ENCODE measurements around the gene C6orf89.
"Not testable (repeated sequence)": the region's sequence is repeated elsewhere in the genome, so short reads cannot be mapped to it uniquely, and the experiment has no call there.

Gene C6orf89

DNA sequence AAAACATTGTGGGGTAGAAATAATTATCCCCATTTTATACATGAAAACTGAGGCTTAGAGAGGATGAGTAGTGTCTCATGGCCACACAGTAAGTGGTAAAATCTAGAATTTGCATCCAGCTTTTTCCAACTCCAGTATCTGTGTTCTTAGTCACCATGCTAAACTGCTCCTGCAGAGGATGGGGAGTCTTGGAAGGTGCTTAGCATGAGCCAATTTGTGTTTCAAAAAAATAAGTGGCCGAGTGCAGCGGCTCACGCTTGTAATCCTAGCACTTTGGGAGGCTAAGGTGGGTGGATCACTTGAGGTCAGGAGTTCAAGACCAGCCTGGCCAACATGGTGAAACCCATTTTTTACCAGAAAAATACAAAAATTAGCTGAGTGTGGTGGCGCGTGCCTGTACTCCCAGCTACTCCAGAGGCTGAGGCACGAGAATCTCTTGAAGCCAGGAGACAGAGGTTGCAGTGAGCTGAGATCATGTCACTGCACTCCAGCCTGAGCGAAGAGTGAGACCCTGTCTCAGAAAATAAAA is 2.4 kb downstream of the C6orf89 start:
- no peak for DNase-seq (ENCODE audit: low read depth in 2 of 2)

DNA sequence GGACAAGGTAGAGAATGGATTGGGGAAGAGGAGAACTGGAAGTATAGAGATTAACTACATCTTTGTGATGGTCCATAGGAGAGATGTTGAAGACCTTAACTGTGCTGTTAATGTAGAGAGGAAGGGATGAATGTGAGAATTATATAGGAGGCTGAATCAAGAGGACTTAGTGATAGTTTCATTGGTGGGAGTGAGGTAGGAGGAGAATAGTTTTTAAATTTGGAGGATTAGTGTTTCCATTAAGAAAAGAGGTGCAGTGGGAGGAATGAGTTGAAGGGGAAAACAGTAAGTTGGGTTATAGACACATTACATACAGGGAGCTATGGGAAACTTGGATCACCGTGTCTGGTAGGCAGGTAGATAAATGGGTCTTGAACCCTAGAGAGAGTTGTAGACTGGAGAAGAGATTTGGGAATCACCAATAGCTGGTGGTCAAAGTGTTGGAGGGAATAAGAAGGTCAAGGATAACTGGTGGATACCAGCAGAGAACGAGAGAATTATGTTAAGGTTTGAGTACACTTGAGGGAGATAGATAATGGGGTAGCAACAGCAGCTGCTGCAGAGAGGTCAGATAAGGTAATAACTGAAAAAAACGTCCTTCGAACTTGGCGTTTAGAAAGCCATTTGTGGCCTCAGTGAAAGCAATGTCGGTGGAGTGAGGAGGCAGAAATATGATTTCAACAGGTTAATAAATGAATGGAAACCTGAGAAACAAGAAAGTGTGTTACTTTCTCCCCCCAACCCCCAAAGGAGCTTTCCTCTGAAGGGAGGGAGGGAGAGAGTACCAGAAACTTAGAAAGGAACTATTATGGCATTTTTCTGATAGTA is 3.1 kb downstream of the C6orf89 start:
- no peak for DNase-seq (ENCODE audit: low read depth in 2 of 2)

DNA sequence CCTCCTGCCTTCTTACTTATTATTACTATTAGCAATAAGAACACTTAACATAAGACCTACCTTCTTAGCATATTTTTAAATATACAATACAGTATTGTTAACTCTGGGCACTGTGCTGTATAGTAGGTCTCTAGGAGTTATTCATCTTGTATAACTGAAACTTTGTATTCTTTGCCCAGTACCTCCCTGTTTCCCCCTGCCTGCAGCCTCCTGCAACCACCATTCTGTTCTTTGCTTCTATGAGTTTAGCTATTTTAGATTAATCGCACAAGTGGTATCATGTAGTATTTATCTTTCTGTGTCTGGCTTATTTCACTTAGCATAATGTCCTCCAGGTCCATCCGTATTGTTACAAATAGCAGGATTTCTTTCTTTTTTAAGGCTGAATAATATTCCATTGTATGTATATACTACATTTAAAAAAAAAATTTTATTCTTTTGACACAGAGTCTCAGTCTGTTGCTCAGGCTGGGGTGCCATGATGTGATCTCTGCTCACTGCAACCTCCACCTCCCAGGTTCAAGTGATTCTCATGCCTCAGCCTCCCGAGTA is 4.4 kb downstream of the C6orf89 start:
- DNase-seq (ENCODE audit: low read depth in 2 of 2): no peak

DNA sequence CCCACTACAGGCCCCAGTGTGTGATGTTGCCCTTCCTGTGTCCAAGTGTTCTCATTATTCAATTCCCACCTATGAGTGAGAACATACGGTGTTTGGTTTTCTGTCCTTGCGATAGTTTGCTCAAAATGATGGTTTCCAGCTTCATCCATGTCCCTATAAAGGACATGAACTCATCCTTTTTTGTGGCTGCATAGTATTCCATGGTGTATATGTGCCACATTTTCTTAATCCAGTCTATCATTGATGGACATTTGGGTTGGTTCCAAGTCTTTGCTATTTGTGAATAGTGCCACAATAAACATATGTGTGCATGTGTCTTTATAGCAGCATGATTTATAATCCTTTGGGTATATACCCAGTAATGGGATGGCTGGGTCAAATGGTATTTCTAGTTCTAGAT is 5.4 kb downstream of the C6orf89 start:
- not testable (repeated sequence) for DNase-seq (ENCODE audit: low read depth in 2 of 2)

DNA sequence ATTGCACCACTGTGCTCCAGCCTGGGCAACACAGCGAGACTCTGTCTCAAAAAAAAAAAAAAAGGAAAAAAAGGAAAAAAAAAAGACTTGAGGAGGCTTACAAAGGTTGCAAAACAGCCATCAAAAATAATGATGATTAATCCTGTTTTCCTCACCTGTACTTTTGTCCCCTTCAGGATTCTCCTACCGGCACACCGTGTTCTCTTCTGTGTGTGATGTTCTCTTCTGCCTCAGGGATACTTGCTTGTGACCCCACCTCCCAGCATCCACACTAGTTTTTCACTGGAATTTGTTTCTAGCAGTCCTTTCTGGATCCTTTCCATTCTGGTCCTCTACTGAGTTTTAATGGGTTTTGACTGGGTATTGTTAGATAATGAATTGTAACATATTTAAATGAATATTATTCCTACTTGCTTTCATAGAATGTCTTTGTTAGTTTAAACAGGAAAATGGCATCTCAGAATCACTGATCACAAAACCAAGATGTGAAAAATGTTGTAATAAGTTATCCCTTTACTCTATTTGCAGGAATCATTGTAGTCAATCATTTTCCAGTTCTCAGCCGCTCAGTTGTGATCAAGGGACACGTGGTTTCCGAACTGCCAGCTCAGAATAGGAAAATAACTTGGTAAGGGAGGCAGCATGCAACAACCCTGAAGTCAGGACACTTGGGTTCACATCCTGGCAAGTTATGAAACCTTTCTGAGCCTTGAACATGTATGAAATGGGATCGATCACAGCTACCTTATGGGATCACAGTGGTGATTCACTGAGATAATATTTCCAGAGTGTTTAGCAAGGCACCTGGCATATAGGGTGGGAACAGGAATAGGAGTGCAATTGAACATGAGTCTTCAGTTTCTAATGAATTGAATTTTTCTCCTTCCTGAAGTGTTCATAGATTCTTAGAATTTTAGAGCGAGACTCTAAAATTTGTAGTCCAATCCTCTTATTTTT is 8.5 kb downstream of the C6orf89 start:
- no peak for DNase-seq (ENCODE audit: low read depth in 2 of 2)

DNA sequence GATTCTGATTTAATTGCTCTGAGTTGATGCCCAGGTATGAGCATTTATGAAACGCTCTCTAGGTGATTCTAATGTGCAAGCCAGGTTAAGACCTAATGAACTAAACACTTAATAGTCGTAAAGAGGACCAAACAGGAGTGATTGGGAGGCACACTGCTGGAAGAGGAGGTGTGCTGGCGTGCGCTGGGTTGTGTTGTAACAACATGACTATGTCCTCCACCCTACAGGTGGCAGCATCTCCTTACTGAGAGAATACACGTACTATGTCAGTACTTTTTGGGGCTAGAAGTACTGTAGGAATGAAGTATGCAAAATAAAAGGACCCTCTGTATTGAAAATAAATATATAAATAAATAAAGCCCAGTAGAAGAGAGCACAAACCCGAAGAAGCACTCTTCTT is 11.9 kb downstream of the C6orf89 start:
- no peak for DNase-seq (ENCODE audit: low read depth in 2 of 2)

DNA sequence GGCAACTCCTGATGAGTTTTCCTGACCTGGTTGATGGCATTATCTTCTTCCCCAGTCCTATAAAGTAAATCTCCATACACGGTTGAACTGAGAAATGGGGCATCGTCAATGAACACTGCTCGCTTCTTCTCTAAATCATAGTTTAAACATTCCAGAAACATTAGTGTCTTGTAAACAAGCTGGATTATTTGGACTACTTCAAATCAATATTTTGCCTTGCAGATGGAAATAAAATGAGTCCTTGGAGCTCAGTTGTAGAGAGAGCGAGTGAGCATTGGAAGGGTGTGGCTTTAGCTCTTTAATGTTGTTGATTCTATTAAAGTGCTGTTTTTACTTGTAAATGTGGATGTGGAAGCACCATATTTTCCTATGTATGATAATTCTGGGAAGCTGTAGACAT is 18.4 kb downstream of the C6orf89 start:
- no peak for DNase-seq (ENCODE audit: low read depth in 2 of 2)

DNA sequence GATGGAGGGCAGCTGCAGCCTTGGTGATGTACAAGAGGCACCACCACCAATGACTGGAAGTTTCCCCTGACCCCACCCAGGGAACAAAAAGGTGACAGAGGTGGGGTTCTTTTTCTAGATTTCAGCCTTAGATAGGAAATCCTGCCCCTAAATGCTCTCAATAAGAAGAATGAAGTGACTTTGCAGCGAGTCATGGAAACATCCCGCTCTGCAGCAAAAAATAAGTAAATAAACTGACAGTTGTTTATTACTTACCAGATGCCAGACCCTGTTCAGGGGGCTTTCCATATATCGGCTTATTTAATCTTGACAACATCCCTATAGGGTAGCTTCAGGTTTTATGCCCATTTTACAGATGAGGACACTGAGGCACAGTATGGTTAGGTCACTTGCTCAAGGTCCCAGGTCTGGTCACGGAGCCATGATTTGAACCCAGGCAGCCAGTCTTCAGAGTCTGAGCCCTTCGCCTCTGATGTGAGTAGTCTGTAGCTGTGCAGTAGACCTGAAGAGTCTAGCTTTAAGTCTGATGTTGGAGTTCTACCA is 19.2 kb downstream of the C6orf89 start:
- DNase-seq (ENCODE audit: low read depth in 2 of 2): no peak

DNA sequence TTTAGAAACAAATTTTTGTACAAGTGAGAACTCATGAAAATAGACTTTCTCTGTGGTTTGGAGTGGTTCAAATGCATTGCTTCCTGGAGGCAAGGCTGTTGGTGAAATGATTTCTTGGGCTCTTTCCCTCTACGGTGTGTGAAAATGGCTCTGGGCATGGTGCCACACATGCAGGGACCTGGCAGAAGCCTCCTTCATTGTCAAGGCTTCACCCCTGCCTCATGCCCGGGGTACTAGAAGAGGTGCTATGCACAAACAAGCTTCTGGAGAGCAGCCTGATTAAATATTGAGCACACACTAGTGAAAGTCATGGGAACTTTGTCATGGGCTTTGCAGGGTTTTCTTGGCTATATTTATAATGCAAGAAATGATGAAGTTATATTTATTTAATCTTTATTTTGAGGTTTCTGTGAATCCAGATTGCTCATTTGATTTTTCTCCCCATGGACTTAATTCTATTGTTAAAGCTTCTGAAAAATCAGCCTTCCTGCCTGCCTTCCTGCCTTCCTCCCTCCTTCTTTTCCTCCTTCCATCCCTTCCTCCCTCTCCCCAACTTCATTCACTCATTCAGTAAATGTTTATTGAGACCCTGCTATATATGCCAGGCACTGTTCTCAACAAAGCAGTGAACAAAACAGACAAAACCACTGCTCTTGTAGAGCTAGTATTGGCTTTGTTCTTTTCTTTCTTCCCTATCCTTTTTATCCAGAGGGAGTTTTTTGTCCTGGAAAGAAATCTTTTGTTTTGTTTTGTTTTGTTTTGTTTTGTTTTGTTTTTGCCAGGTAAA is 21.0 kb downstream of the C6orf89 start:
- DNase-seq (ENCODE audit: low read depth in 2 of 2): no peak

DNA sequence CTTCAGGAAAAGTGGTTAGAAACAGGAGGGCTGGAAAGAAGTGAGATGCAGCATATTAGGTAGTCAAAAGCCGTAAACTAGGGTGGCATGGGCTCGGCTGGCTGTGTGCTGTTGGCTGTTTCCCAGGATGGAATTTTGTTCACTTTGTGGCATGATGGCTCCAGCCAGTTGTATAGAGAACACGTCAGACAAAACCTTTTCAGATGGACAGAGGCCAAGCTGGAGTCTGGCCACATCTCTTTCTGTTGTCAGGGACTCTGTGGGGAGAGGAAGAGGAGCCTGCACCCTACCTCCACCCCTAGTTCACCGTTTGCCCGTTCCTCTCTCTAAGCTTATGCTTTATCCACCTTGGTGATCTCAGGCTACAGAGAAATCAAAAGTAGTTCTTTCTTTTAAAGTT is 22.0 kb downstream of the C6orf89 start:
- no peak for DNase-seq (ENCODE audit: low read depth in 2 of 2)

DNA sequence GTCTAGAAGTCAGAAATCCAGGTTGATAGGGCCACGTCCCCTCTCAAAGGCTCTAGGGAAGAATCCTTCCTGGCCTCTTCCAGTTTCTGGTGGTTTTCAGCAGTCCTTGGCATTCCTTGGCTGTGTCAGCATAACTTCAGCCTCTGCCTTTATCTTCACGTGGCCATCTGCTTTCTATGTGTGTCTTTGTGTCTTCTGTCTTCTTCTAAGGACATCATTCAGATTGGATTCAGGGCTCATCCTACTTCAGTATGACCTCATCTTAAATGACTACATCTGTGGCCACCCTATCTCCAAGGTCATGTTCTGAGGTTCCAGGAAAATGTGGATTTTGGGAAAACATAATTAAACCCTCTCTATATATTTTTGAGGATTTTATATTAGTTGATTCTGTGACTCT is 23.0 kb downstream of the C6orf89 start:
- no peak for DNase-seq (ENCODE audit: low read depth in 2 of 2)

DNA sequence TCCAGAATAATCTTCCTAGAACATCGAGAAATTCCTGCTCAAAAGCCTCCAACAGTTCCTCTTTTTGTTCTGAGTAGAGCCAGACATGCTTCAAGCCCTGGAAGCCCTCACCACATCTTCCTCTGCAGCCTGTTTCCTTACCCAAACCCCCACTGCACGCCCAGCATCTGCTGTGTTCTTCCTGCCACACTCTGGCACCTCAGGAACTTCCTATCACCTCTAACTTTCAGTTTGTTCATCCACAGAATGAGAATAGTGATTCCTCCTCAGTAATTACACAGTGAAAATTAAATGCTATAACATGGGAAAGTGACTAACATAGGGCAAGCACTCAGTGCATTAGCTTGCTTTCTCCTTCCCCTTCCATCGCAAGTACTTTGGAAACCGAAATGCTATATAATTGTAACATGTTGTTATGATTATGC is 26.3 kb downstream of the C6orf89 start:
- DNase-seq (ENCODE audit: low read depth in 2 of 2): peak in 1 of 2 donors; percentile 26

DNA sequence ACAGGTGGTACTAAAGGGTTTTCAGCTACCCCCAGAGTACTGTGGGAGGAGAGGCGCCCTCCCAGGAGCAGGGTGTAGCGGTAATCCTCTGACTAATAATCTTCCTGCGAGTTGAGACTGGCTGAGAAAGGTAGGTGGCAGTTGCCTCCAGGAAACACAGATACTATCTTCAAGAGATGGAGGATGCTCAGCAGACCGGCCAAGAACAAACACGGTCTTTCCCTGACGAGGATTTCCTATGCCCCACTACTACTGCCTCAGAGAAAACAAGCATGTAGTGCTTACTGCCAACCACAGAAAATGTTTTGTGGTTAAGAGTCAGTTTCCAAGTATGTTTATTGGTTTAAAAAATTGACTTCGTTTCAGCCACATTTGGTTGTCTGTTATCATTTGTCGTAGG is 26.8 kb downstream of the C6orf89 start:
- DNase-seq (ENCODE audit: low read depth in 2 of 2): peak; percentile 27 to 41

DNA sequence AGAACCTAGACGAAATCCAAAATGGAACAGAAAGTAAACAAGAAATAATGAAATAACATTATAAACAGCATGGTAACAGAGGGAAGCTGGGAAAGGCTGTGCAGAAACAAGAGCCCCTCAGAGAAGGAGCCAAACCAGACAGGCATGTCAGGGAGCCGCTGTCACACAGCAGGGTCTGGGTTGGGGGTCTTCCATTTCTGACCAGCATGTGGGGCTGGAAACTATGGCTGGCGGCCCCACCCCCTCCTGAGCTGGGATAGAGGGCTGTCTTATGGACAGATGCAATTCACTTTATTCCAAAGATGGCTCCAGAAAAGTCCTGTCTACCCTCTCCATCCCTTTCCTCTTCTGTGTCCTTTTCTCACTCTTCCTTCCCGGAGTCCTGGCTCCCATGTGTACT is 27.3 kb downstream of the C6orf89 start:
- no peak for DNase-seq (ENCODE audit: low read depth in 2 of 2)

DNA sequence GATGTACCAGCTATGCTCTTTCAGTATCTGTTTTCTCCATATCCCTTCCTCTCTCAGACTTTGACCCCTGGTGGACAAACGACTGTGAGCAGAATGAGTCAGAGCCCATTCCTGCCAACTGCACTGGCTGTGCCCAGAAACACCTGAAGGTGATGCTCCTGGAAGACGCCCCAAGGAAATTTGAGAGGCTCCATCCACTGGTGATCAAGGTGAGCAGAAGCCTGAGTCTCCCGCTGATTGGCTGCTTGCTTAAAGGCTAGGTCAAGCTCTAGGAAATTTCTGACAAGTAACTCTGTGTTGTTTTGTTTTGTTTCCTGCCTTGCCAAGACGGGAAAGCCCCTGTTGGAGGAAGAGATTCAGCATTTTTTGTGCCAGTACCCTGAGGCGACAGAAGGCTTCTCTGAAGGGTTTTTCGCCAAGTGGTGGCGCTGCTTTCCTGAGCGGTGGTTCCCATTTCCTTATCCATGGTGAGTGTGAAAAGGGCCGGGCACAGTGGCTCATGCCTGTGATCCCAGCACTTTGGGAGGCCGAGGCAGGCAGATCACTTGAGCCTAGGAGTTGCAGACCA is 28.6 kb downstream of the C6orf89 start:
- DNase-seq (ENCODE audit: low read depth in 2 of 2): no peak

DNA sequence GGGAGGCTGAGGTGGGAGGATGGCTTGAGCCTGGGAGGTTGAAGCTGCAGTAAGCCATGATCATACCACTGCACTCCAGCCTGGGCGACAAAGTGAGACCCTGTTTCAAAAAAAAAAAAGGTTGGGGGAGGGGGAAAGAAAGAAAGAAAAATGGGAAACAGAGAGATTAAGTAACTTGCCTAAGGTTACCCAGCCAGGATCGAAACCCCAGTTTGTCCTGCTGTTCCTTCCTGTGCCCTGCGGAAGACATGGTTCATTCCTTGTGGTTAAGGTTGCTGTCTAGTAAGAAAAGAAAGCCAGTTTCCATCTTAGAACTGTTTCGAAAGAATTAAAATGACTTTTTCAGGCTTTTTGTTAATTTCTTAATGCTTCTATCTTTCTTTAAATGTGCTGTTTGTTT is 29.8 kb downstream of the C6orf89 start:
- no peak for DNase-seq (ENCODE audit: low read depth in 2 of 2)

DNA sequence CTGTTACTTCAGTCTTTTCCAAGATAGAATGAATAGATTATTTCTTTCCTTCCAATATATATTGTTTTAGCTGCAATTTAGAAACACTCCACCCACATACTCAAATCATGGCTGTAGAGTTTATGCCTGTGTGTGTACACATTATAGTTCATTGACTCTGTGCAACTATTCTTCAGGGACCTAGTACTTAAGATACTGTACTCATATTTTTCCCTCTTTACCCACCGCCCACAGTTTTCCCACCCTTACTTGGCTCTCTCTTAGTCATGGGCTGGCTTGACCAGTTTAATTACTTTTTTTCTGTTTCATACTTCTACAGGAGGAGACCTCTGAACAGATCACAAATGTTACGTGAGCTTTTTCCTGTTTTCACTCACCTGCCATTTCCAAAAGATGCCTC is 30.4 kb downstream of the C6orf89 start:
- no peak for DNase-seq (ENCODE audit: low read depth in 2 of 2)

DNA sequence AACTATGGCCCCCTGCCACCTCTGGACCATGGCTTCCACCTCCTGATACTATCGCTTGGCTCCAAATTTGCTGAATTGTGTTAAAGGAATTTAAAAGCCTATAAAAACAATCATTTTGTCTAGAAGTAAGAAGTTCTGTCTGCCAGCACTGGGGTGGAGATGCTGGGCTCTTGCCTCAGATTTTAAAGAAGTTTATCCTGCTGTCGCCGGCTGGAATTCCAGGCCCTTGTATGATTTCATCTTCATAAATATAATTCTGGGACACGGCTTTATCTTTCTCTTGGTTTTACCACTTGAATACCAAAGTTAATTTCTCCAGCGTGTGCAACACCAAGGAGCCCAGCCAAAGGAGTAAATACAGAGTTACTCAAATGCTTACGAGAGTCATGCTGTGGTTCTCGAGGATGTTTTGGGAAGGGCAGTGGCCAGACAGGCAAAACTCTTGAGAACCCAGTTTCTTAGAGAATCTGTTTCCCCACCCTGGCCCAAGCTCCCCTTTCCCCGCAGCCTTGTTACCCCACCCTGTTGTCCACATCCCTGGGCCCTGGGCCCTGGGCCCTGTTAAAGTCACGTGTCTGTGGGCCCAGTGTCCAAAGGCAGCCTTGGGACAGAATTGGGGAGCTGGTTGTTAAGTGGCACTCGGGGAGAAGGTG is 31.9 kb downstream of the C6orf89 start:
- no peak for DNase-seq (ENCODE audit: low read depth in 2 of 2)

DNA sequence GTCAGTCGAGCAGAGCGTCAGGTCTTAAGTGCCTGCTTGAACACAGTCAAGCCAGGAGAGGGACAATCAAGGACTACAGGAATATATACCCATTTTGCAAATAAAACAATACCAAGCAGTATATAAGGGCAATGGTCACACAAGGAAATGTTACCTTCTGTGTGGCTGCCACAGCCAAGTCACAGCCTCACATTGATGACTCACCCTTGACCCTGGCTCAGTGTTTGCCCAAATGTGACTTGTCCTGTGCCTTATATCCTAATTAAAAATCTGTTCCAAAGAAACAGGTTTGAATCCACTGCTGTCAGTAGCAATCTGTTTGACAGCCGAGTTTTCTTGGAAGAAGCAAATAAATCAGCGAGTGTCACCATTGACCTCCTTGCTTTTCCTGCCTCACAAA is 34.3 kb downstream of the C6orf89 start:
- no peak for DNase-seq (ENCODE audit: low read depth in 2 of 2)

DNA sequence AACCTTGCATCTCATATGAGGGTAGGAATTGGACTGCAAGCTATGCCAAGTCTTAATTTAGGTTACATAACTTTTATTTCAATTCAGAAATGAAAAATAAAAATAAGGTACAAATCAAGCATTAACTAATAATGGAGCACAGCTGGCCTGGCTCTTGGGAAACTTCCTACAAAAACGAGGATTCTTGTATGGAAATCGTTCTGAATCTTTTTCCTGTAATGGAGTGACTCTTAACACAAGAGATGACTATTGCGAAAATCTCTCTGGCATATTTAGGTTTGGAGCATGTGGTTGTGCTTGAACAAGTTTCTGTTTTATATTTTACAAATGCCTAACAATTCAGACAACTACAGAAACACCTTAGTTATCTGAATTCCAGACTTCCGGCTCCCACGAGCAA is 34.8 kb downstream of the C6orf89 start:
- no peak for DNase-seq (ENCODE audit: low read depth in 2 of 2)

All from stimulated activated CD8-positive, alpha-beta memory T cell treated with anti-CD3 and anti-CD28 coated beads, Interleukin-2, amount 100 ng/mL, for 48 hours (primary cell).